HG02571 (cell line): ENCODE results near the gene AP3S1.
A peak's percentile ranks its signal among the peaks of the same experiment; 100 is the strongest.
"Not testable (repeated sequence)": the region's sequence is repeated elsewhere in the genome, so short reads cannot be mapped to it uniquely, and the experiment has no call there.

Experiments used
- ATAC-seq: cut with Tn5 transposase; IDR thresholded peaks from one replicate; pipeline ENCODE4 v1.9.1; 2021; ENCODE audit warnings: mild to moderate bottlenecking, moderate library complexity; ENCODE audit not compliant: unreplicated experiment

AP3S1 gene

GRCh38 chr5:115824983-115825382 lies 16.8 kb upstream of the AP3S1 start:
- not testable (repeated sequence) for ATAC-seq

GRCh38 chr5:115825948-115826347 lies 15.8 kb upstream of the AP3S1 start:
- no peak for ATAC-seq

GRCh38 chr5:115829913-115830312 lies 11.8 kb upstream of the AP3S1 start:
- ATAC-seq: no peak

GRCh38 chr5:115831163-115831768 lies 10.5 kb upstream of the AP3S1 start:
- ATAC-seq: no peak

GRCh38 chr5:115835481-115835880 lies 6.3 kb upstream of the AP3S1 start:
- no peak for ATAC-seq

GRCh38 chr5:115838885-115839518 lies 2.7 kb upstream of the AP3S1 start:
- no peak for ATAC-seq

- no peak for ATAC-seq
These were observed 862 bp upstream of the AP3S1 start for GRCh38 chr5:115840873-115841272.

- peak; percentile 33 for ATAC-seq
These were observed 577 bp downstream of the AP3S1 start for GRCh38 chr5:115842089-115842935.

- ATAC-seq: no peak
These were observed 1.2 kb downstream of the AP3S1 start for GRCh38 chr5:115842952-115843351.

GRCh38 chr5:115843444-115844130 lies 1.9 kb downstream of the AP3S1 start:
- ATAC-seq: no peak

GRCh38 chr5:115844321-115844817 lies 2.6 kb downstream of the AP3S1 start:
- ATAC-seq: no peak

GRCh38 chr5:115847290-115847689 lies 5.6 kb downstream of the AP3S1 start:
- ATAC-seq: no peak

GRCh38 chr5:115849258-115849798 lies 7.6 kb downstream of the AP3S1 start:
- ATAC-seq: no peak

GRCh38 chr5:115850744-115851416 lies 9.1 kb downstream of the AP3S1 start:
- no peak for ATAC-seq

GRCh38 chr5:115854139-115854538 lies 12.4 kb downstream of the AP3S1 start:
- no peak for ATAC-seq

- ATAC-seq: no peak
These were observed 14.2 kb downstream of the AP3S1 start for GRCh38 chr5:115855959-115856358.

GRCh38 chr5:115857057-115857479 lies 15.3 kb downstream of the AP3S1 start:
- ATAC-seq: no peak

- no peak for ATAC-seq
These were observed 16.1 kb downstream of the AP3S1 start for GRCh38 chr5:115857626-115858349.

GRCh38 chr5:115858396-115858795 lies 16.7 kb downstream of the AP3S1 start:
- no peak for ATAC-seq

- ATAC-seq: no peak
These were observed 17.6 kb downstream of the AP3S1 start for GRCh38 chr5:115859378-115859777.
